ENCODE data around the gene WDR20. TPM values are rescaled to one million over a fixed set of nuclear protein-coding genes. Genes with fewer than 3 reads are reported as not detected.
A peak's percentile ranks its signal among the peaks of the same experiment; 100 is the strongest.

The WDR20 gene
- total RNA-seq, 6 donors from 2014 or later: 16.3 to 28.8 (median 20.6) TPM

DNA sequence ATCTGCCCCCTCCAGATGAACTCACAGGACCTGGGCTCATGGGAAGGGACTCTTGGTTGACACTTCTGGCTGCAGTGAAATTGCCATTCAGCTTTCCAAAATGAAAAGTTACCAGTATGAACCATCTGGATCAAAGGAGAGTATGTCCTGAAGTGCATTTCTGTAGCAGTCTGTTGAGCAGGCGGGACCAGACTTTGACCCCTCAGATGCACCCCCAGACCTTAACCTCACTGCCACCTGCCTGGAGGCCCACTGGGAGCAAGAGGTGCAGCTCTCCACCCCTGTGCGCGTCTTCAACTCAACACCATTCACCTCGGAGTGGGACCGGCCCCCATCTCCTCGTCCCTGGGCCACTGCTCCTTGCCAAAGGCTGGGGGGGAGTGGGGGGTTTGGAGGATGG lies 110.3 kb downstream of the WDR20 start:
- ATAC-seq (ENCODE audit: low FRiP score in 2 of 2): peak in 1 of 2 donors; percentile 26
- 93 to 98% methylated on average over 6 of the region's 6 CpGs for WGBS, 2 donors
- no peaks in the 10 kb centered on the region for H3K36me3 ChIP-seq
- no peak for DNase-seq
- no peak overlapping the region for H3K27ac ChIP-seq
- no peaks in the 10 kb centered on the region for H3K4me1 ChIP-seq
- no peak overlapping the region for H3K4me3 ChIP-seq
- H3K27me3 ChIP-seq: no peaks in the 10 kb centered on the region
- H3K9me3 ChIP-seq: no peaks in the 10 kb centered on the region
- TF ChIP-seq POLR2AphosphoS5 (IDR thresholded peaks at IDR 0.05) (no peak), POLR2A (IDR thresholded peaks at IDR 0.05) (no peak), EP300 (IDR thresholded peaks at IDR 0.05) (no peak)
- TF ChIP-seq, protein P1, sequence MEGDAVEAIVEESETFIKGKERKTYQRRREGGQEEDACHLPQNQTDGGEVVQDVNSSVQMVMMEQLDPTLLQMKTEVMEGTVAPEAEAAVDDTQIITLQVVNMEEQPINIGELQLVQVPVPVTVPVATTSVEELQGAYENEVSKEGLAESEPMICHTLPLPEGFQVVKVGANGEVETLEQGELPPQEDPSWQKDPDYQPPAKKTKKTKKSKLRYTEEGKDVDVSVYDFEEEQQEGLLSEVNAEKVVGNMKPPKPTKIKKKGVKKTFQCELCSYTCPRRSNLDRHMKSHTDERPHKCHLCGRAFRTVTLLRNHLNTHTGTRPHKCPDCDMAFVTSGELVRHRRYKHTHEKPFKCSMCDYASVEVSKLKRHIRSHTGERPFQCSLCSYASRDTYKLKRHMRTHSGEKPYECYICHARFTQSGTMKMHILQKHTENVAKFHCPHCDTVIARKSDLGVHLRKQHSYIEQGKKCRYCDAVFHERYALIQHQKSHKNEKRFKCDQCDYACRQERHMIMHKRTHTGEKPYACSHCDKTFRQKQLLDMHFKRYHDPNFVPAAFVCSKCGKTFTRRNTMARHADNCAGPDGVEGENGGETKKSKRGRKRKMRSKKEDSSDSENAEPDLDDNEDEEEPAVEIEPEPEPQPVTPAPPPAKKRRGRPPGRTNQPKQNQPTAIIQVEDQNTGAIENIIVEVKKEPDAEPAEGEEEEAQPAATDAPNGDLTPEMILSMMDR (IDR thresholded peaks at IDR 0.05): no peak

DNA sequence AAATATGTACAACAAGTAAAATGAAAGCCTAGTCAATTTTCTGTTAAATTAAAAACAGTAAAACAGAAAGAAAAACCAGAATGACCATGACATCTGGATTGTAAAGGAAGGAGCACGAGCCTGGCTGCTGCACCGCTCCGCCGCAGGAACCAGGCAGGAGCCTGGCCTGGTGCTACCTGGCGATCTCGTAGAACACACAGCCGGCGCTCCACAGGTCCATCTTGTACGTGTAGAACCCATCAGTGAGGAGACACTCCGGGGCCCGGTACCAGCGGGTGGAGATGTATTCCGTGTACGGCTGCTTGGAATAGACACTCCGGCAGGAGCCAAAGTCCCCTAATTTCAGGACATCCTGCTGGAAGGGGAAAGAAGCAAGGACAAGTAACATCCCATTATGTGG lies 110.9 kb downstream of the WDR20 start:
- TF ChIP-seq POLR2AphosphoS5 (IDR thresholded peaks at IDR 0.05) (no peak), POLR2A (IDR thresholded peaks at IDR 0.05) (no peak), EP300 (IDR thresholded peaks at IDR 0.05) (no peak)
- TF ChIP-seq, protein P1 (IDR thresholded peaks at IDR 0.05): no peak
- WGBS, 2 donors: 94% methylated on average over 15 of the region's 15 CpGs

DNA sequence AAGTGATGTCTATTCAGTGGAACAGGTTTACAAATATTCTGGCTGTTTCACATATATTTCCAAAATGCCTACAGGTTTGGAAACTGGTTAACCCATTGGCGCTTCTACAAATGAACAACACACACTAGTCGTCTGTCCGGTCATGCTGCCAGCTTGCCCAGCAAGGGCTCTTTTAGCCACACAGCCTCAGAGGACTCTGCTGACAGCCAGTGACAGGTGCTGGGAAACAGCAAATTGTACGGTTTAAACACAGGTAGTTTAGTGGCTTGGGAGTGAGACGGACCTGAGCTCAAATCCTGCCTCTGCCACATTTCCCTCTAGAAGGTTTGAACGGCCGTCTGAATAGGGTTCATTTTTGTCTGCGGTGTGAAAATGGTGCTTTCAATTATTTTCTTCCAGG lies 111.5 kb downstream of the WDR20 start:
- no peak overlapping the region for H3K4me3 ChIP-seq
- no peaks in the 10 kb centered on the region for H3K9me3 ChIP-seq
- 95 to 96% methylated on average over 8 of the region's 8 CpGs for WGBS, 2 donors
- H3K36me3 ChIP-seq: no peaks in the 10 kb centered on the region
- TF ChIP-seq EP300 (IDR thresholded peaks at IDR 0.05): no peak
- TF ChIP-seq, protein P1 (IDR thresholded peaks at IDR 0.05): no peak
- TF ChIP-seq POLR2A (IDR thresholded peaks at IDR 0.05): no peak
- no peak for TF ChIP-seq POLR2AphosphoS5 (IDR thresholded peaks at IDR 0.05)
- H3K27ac ChIP-seq: no peak overlapping the region
- H3K4me1 ChIP-seq: no peaks in the 10 kb centered on the region
- no peaks in the 10 kb centered on the region for H3K27me3 ChIP-seq
- no peak for DNase-seq
- ATAC-seq (ENCODE audit: low FRiP score in 2 of 2): no peak

More for the DNA sequence above, 110.9 kb downstream of the WDR20 start:
- Histone ChIP-seq H3K9me3 (no peaks in the 10 kb centered on the region), H3K36me3 (no peaks in the 10 kb centered on the region), H3K4me1 (no peaks in the 10 kb centered on the region), H3K27me3 (no peaks in the 10 kb centered on the region), H3K4me3 (no peak overlapping the region), H3K27ac (no peak overlapping the region)
- ATAC-seq (ENCODE audit: low FRiP score in 2 of 2) (no peak), DNase-seq (no peak)

DNA sequence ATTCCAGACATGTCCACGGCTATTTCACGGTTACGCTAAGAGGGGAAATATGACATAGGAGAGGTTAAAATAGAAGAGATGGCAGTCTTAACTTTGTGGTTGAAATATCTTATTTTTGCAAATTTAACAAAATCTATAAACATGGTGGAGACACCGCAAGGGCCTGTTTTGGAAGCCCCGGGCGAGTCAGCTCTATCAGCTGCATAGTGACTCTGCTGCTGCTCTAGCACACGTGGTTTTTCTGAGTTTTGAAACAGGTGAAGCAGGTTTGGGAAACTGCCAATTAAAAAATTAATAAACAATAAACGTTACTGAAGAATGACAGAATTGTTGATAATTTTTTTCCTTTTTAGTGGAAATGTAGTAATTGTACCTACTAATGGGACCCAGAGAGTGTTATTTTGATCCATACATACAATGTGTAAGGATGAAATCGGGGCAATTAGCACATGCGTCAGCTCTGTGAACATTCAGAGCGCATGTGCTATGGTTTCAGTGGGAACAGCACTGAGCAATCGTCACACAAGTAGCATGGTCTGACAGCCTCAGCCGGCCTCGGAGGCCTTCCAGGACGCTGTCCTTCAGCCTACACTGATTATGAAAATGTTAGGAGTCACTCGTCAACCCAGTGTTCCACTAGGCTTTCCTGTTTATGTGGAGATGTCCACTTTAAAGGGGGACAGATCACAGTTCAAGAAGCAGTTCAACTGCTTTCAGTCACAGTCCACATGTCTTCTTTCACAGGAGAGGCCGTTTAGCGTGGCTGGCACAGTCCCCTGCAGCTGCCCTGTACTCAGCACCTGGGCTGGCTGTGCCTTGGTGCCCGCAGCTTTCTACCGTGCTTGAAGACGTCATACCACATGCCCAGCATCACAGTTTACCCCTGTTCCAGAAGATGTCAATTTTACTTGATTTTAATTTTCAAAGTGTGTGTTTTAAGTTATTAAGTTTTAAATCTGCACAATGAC lies 113.4 kb downstream of the WDR20 start:
- no peak overlapping the region for H3K4me3 ChIP-seq
- no peak for ATAC-seq (ENCODE audit: low FRiP score in 2 of 2)
- no peaks in the 10 kb centered on the region for H3K9me3 ChIP-seq
- TF ChIP-seq EP300 (IDR thresholded peaks at IDR 0.05) (no peak), POLR2AphosphoS5 (IDR thresholded peaks at IDR 0.05) (no peak), POLR2A (IDR thresholded peaks at IDR 0.05) (no peak)
- TF ChIP-seq, protein P1 (IDR thresholded peaks at IDR 0.05): no peak
- no peaks in the 10 kb centered on the region for H3K4me1 ChIP-seq
- no peak overlapping the region for H3K27ac ChIP-seq
- WGBS, 2 donors: 86 to 87% methylated on average over 19 to 21 of the region's 21 CpGs
- H3K36me3 ChIP-seq: no peaks in the 10 kb centered on the region
- H3K27me3 ChIP-seq: no peaks in the 10 kb centered on the region
- DNase-seq: no peak
